ENCODE data around the gene IL1F10.
A peak's percentile ranks its signal among the peaks of the same experiment; 100 is the strongest.
"Not testable (repeated sequence)": the region's sequence is repeated elsewhere in the genome, so short reads cannot be mapped to it uniquely, and the experiment has no call there.

Gene IL1F10

GRCh38 chr2:113081488-113082210 lies 13.9 kb downstream of the IL1F10 start:
- ATAC-seq = peak; percentile 40 to 42

GRCh38 chr2:113083296-113083695 lies 15.5 kb downstream of the IL1F10 start:
- peak in 1 of 2 donors; percentile 55 for ATAC-seq

- ATAC-seq = peak; percentile 58 to 61
These were observed 16.7 kb downstream of the IL1F10 start for GRCh38 chr2:113084249-113085000.

GRCh38 chr2:113085542-113085941 lies 17.8 kb downstream of the IL1F10 start:
- ATAC-seq = no peak

GRCh38 chr2:113088213-113088992 lies 20.6 kb downstream of the IL1F10 start:
- no peak for ATAC-seq

GRCh38 chr2:113089916-113090315 lies 22.1 kb downstream of the IL1F10 start:
- no peak for ATAC-seq

GRCh38 chr2:113091231-113091896 lies 23.6 kb downstream of the IL1F10 start:
- no peak for ATAC-seq

GRCh38 chr2:113092864-113093612 lies 25.3 kb downstream of the IL1F10 start:
- ATAC-seq = no peak

- no peak for ATAC-seq
These were observed 25.8 kb downstream of the IL1F10 start for GRCh38 chr2:113093613-113093977.

- not testable (repeated sequence) for ATAC-seq
These were observed 28.5 kb downstream of the IL1F10 start for GRCh38 chr2:113096306-113096705.

- ATAC-seq = peak; percentile 27 to 33
These were observed 29.3 kb downstream of the IL1F10 start for GRCh38 chr2:113096842-113097618.

- peak; percentile 94 for ATAC-seq
These were observed 30.3 kb downstream of the IL1F10 start for GRCh38 chr2:113098041-113098440.

- ATAC-seq = no peak
These were observed 30.8 kb downstream of the IL1F10 start for GRCh38 chr2:113098532-113098931.

- ATAC-seq = no peak
These were observed 34.4 kb downstream of the IL1F10 start for GRCh38 chr2:113102133-113102532.

- no peak for ATAC-seq
These were observed 35.5 kb downstream of the IL1F10 start for GRCh38 chr2:113103277-113103676.

- peak; percentile 62 to 68 for ATAC-seq
These were observed 36.4 kb downstream of the IL1F10 start for GRCh38 chr2:113104054-113104611.

- peak; percentile 83 to 84 for ATAC-seq
These were observed 37.4 kb downstream of the IL1F10 start for GRCh38 chr2:113105047-113105785.

GRCh38 chr2:113111121-113111520 lies 43.4 kb downstream of the IL1F10 start:
- no peak for ATAC-seq

GRCh38 chr2:113111823-113112287 lies 44.1 kb downstream of the IL1F10 start:
- ATAC-seq = no peak

GRCh38 chr2:113112441-113112840 lies 44.7 kb downstream of the IL1F10 start:
- ATAC-seq = no peak

All from activated CD4-positive, CD25-positive, alpha-beta regulatory T cell treated with anti-CD3 and anti-CD28 coated beads, Interleukin-2, amount 50 U/mL, for 24 hours (primary cell).